A673 (cell line): ENCODE results near the gene SLC15A1. TPM values are rescaled to one million over a fixed set of nuclear protein-coding genes. Genes with fewer than 3 reads are reported as not detected.

Source experiments
- BruUV-seq: library from RNA; stranded (reverse); fragments of 400-500 nt; replicated peaks from 2 replicates; lab custom pipeline; 2021; lab: Mats Ljungman, UMichigan
- CTCF ChIA-PET: fragments of 300-600 bp; sonication (Branson Sonifier 250); formaldehyde crosslinking; loops from one replicate; lab custom pipeline; 2022; ENCODE audit warnings: antibody characterized with exemption; lab: Charles Lee
- POLR2A ChIA-PET: fragments of 300-600 bp; sonication (Branson Sonifier 250); formaldehyde crosslinking; loops from one replicate; lab custom pipeline; 2022; ENCODE audit warnings: antibody characterized with exemption; ENCODE audit not compliant: low non-redundant PET; lab: Charles Lee
- DNase-seq: peaks from one replicate; pipeline ENCODE4 v3.0.0-alpha.2; 2015; ENCODE audit warnings: low spot score
- H3K27ac ChIP-seq: fragments of 200-600 bp; sonication (generic); 2 replicates; pipeline ENCODE4 v1.5.1; 2016; ENCODE audit warnings: mixed run types, low read depth, mild to moderate bottlenecking, mixed read lengths, antibody characterized with exemption, low read length; ENCODE audit not compliant: poor library complexity, severe bottlenecking
- H3K27me3 ChIP-seq: fragments of 200-600 bp; sonication (generic); replicated peaks from 2 replicates; pipeline ENCODE4 v1.6.1; 2017; ENCODE audit warnings: mixed run types, low read depth, mild to moderate bottlenecking, mixed read lengths, antibody characterized with exemption, low read length; ENCODE audit not compliant: insufficient read depth, poor library complexity
- H3K36me3 ChIP-seq: fragments of 200-600 bp; sonication (generic); 2 replicates; pipeline ENCODE4 v1.6.1; 2016; ENCODE audit warnings: mixed run types, mild to moderate bottlenecking, mixed read lengths, antibody characterized with exemption, low read length; ENCODE audit not compliant: insufficient read depth, poor library complexity, severe bottlenecking
- H3K4me1 ChIP-seq: fragments of 200-600 bp; sonication (generic); 2 replicates; pipeline ENCODE4 v1.6.1; 2017; ENCODE audit warnings: mixed run types, mild to moderate bottlenecking, mixed read lengths, antibody characterized with exemption, low read length; ENCODE audit not compliant: insufficient read depth, poor library complexity, severe bottlenecking
- H3K4me3 ChIP-seq: fragments of 200-600 bp; sonication (generic); 2 replicates; pipeline ENCODE4 v1.5.1; 2016; ENCODE audit warnings: low read depth, mixed run types, mild to moderate bottlenecking, mixed read lengths, low read length; ENCODE audit not compliant: poor library complexity, severe bottlenecking
- H3K9me3 ChIP-seq: fragments of 200-600 bp; sonication (generic); 2 replicates; pipeline ENCODE4 v1.6.1; 2016; ENCODE audit warnings: mixed run types, low read depth, mild to moderate bottlenecking, mixed read lengths, antibody characterized with exemption, low read length; ENCODE audit not compliant: poor library complexity, severe bottlenecking
- EZH2 ChIP-seq: fragments of 200-600 bp; sonication (generic); IDR thresholded peaks from 2 replicates; pipeline ENCODE4 v1.6.1; 2017; ENCODE audit warnings: borderline replicate concordance, low read depth, mild to moderate bottlenecking, mixed read lengths, antibody characterized with exemption, low read length; ENCODE audit not compliant: poor library complexity, severe bottlenecking
- intact Hi-C: fragments of 100-400 bp; cut with micrococcal nuclease; formaldehyde crosslinking; loops from one replicate; pipeline ENCODE4 v1.10.0; 2022; ENCODE audit not compliant: unreplicated experiment
- total RNA-seq: library from RNA; stranded (reverse); gene quantifications from 2 replicates; pipeline ENCODE4 v1.2.3, GENCODE V29; 2021
- TF ChIP-seq, protein P1 (sequence below): fragments of 300-800, 200-600 bp; sonication (generic); conservative IDR thresholded peaks from 2 replicates; pipeline ENCODE4 v1.5.1; 2017; ENCODE audit warnings: low read depth, mild to moderate bottlenecking, antibody characterized with exemption, low read length, moderate library complexity, mixed read lengths

Gene SLC15A1
- total RNA-seq, 1 experiment from 2014 or later, result not detected

DNA sequence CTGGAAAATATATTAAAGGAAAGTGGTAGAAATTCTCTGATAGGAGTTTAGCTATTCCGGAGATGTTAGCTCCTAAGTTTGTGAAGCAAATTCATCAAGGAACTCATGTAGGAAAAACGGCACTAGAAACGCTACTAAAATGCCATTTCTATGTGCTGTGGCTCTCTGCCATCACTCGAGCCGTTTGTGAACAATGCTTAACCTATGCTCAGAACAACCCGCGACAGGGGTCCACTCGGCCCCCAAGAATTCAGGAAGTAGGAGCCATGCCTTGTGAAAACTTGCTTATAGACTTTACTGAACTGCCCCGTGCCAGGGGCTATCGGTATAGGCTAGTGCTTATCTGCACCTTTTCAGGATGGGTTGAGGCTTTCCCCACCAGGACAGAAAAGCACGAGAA lies 14.2 kb upstream of the SLC15A1 start:
- TF ChIP-seq, protein P1, sequence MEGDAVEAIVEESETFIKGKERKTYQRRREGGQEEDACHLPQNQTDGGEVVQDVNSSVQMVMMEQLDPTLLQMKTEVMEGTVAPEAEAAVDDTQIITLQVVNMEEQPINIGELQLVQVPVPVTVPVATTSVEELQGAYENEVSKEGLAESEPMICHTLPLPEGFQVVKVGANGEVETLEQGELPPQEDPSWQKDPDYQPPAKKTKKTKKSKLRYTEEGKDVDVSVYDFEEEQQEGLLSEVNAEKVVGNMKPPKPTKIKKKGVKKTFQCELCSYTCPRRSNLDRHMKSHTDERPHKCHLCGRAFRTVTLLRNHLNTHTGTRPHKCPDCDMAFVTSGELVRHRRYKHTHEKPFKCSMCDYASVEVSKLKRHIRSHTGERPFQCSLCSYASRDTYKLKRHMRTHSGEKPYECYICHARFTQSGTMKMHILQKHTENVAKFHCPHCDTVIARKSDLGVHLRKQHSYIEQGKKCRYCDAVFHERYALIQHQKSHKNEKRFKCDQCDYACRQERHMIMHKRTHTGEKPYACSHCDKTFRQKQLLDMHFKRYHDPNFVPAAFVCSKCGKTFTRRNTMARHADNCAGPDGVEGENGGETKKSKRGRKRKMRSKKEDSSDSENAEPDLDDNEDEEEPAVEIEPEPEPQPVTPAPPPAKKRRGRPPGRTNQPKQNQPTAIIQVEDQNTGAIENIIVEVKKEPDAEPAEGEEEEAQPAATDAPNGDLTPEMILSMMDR, result no peak
- no peak for TF ChIP-seq EZH2
- POLR2A ChIA-PET, result interaction anchor here (0.7 kb wide), 1 partner anchor 792 kb away, joined by 4 read pairs; no protein-coding TSS in a partner anchor
- BruUV-seq, result no TSS peak
- Histone ChIP-seq H3K27ac (no peak overlapping the region), H3K36me3 (no peaks in the 10 kb centered on the region), H3K9me3 (no peaks in the 10 kb centered on the region), H3K4me3 (no peak overlapping the region), H3K4me1 (no peaks in the 10 kb centered on the region), H3K27me3 (no peaks in the 10 kb centered on the region)
- intact Hi-C loops, result no loop called here
- CTCF ChIA-PET, result no interaction called here
- DNase-seq, result no peak

DNA sequence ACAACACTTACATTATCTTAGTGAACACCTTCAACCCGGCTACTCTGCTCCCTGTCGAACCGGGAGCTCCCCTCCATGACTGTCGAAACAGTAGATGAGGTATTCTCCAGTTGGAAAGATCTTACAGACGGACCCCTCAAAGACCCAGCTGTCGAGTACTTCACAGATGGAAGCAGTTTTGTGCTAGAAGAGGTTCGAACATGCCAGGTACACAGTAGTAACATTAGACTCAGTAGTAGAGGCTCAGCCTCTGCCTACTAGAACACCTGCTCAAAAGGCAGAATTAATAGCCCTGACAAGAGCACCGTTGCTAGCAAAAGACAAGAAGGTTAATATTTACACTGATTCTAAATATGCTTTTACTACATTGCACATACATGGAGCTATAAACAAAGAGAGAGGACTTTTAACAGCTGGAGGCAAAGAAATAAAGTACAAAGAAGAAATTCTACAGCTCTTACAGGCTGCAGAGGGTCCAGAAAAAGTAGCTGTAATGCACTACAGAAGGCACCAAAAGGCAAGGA lies 13.6 kb upstream of the SLC15A1 start:
- no peaks in the 10 kb centered on the region for H3K4me1 ChIP-seq
- POLR2A ChIA-PET, result interaction anchor here (0.7 kb wide), 1 partner anchor 792 kb away, joined by 4 read pairs; no protein-coding TSS in a partner anchor
- DNase-seq, result no peak
- no peaks in the 10 kb centered on the region for H3K9me3 ChIP-seq
- TF ChIP-seq, protein P1, result no peak
- no peak for TF ChIP-seq EZH2
- H3K36me3 ChIP-seq, result no peaks in the 10 kb centered on the region
- intact Hi-C loops, result no loop called here
- no peak overlapping the region for H3K4me3 ChIP-seq
- H3K27ac ChIP-seq, result no peak overlapping the region
- CTCF ChIA-PET, result no interaction called here
- no peaks in the 10 kb centered on the region for H3K27me3 ChIP-seq
- no TSS peak for BruUV-seq

DNA sequence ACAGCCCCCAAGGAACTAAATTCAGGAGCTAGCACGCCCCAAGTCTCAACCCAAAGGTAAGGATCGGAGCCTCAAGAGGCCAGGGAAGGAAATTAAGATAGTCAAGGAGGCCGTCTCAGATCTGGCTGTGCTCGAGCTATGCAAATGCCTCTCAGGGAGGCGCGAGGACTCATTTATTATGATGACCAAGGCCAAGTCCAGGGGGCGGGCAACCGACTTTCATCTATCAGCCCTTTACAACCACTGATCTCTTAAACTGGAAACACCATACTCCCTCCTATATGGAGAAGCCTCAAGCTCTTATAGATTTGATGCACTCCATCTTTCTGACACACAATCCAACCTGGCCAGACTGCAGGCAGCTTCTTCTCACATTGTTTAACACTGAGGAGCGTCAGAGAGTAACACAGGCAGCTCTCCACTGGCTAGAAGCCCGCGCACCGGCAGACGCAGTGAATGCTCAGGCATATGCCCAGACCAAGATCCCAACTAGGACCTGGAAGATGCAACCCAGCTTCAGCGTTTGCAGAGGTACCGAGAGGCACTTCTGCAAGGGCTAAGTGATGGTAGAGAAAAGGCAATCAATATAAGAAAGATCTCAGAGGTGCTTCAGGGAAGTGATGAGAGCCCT lies 9.6 kb upstream of the SLC15A1 start:
- ChIA-PET CTCF (no interaction called here), POLR2A (no interaction called here)
- H3K9me3 ChIP-seq, result no peaks in the 10 kb centered on the region
- H3K4me3 ChIP-seq, result no peak overlapping the region
- H3K27me3 ChIP-seq, result no peaks in the 10 kb centered on the region
- BruUV-seq, result no TSS peak
- H3K36me3 ChIP-seq, result no peaks in the 10 kb centered on the region
- no peaks in the 10 kb centered on the region for H3K4me1 ChIP-seq
- TF ChIP-seq, protein P1, result no peak
- TF ChIP-seq EZH2, result no peak
- no peak for DNase-seq
- intact Hi-C loops, result no loop called here
- no peak overlapping the region for H3K27ac ChIP-seq
